ENCODE data around the gene LMX1B.

LMX1B gene

DNA sequence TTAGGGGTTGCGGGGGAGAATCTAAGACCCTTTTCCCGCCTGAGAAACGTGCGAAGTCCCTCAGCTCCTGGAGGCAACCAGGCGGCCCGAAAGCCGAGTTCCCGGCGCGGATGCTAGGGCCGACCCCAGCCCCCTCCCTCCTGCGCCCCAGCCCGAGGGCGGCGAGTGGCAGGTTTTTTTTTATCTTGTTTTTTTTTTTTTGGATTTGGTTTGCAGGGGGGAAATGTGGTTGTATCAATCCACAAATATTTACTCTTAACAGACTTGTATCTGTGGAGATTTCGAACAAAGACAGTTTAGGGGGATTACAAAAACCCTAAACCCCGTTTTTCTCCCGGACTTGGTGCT, 10.7 kb downstream of the LMX1B start:
- Histone ChIP-seq H3K4me3 (no peak overlapping the region), H3K9me3 (ENCODE audit: low read depth, low read length) (no peaks in the 10 kb centered on the region), H3K9ac (ENCODE audit: insufficient read length) (no peak overlapping the region), H3K27ac (no peak overlapping the region), H3K36me3 (ENCODE audit: insufficient read depth, low read length) (no peaks in the 10 kb centered on the region)
- no peak for TF ChIP-seq FOXP2 (optimal IDR thresholded peaks at IDR 0.05; ENCODE audit: control extremely low read depth, extremely low read length, insufficient read depth)
- no peak for TF ChIP-seq POLR2AphosphoS5 (IDR thresholded peaks at IDR 0.05; ENCODE audit: borderline replicate concordance, low read depth, low read length)
- TF ChIP-seq EZH2 (IDR thresholded peaks at IDR 0.05): no peak
- no peak for DNase-seq (ENCODE audit: low read depth, low spot score)

- Histone ChIP-seq H3K9ac (ENCODE audit: insufficient read length) (no peak overlapping the region), H3K27ac (no peak overlapping the region), H3K4me3 (no peak overlapping the region), H3K36me3 (ENCODE audit: insufficient read depth, low read length) (no peaks in the 10 kb centered on the region), H3K9me3 (ENCODE audit: low read depth, low read length) (no peaks in the 10 kb centered on the region)
- DNase-seq (ENCODE audit: low read depth, low spot score): no peak
- TF ChIP-seq FOXP2 (optimal IDR thresholded peaks at IDR 0.05; ENCODE audit: control extremely low read depth, extremely low read length, insufficient read depth) (no peak), POLR2AphosphoS5 (IDR thresholded peaks at IDR 0.05; ENCODE audit: borderline replicate concordance, low read depth, low read length) (no peak), EZH2 (IDR thresholded peaks at IDR 0.05) (no peak)
Observed at GRCh38 chr9:126624912-126625311, 11.2 kb downstream of the LMX1B start.

DNA sequence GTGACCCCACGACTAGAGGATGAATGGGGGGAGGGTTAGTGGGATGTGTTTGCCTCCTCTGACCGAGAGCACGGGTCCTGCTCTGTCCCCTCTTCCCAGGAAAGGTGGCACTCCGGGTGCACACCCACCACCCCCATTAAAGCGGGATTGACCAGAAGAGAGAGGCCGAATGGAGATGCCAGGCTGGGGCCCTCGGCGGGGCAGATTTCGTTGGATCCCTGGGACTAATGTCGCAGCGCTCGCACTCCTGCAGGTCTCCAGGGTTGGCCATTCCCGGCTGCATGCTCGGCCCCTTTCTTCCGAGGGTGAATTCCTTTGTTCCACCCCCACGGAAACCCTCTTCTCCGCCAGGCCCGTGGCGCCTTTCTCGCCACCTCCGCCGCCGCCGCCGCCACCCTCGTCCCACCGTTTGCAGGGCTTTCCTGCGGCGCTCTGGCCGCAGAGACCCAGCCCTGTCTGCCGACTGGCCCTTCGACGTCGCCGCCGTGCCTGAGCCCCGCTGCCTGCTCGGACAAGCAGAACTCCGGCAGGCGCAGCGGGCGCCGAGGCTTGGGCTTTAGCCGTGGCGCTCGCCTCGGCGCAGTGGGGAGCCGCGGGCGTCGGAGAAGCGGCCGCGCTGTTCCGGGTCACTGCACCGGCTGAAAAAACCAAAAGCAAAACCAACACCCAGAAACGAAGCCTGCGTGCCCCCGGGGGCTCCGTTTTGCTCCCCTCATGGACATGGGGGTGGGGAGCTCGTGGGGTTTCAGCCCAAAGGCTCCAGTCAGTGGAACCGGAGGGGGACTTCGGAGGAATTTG, 11.8 kb downstream of the LMX1B start:
- DNase-seq (ENCODE audit: low read depth, low spot score): no peak
- Histone ChIP-seq H3K9ac (ENCODE audit: insufficient read length) (no peak overlapping the region), H3K27ac (no peak overlapping the region), H3K4me3 (0 out of 2 replicates have a peak overlapping the region, but pooled peaks have one; percentile 38), H3K9me3 (ENCODE audit: low read depth, low read length) (no peaks in the 10 kb centered on the region), H3K36me3 (ENCODE audit: insufficient read depth, low read length) (no peaks in the 10 kb centered on the region)
- TF ChIP-seq EZH2 (IDR thresholded peaks at IDR 0.05) (no peak), POLR2AphosphoS5 (IDR thresholded peaks at IDR 0.05; ENCODE audit: borderline replicate concordance, low read depth, low read length) (no peak)

GRCh38 chr9:126626127-126626925, 12.6 kb downstream of the LMX1B start:
- 0 out of 2 replicates have a peak overlapping the region, but pooled peaks have one; percentile 38 for H3K4me3 ChIP-seq
- H3K9ac ChIP-seq (ENCODE audit: insufficient read length): no peak overlapping the region
- H3K27ac ChIP-seq: no peak overlapping the region
- no peaks in the 10 kb centered on the region for H3K9me3 ChIP-seq (ENCODE audit: low read depth, low read length)
- DNase-seq (ENCODE audit: low read depth, low spot score): no peak
- H3K36me3 ChIP-seq (ENCODE audit: insufficient read depth, low read length): no peaks in the 10 kb centered on the region
- TF ChIP-seq EZH2 (IDR thresholded peaks at IDR 0.05) (no peak), POLR2AphosphoS5 (IDR thresholded peaks at IDR 0.05; ENCODE audit: borderline replicate concordance, low read depth, low read length) (no peak), FOXP2 (optimal IDR thresholded peaks at IDR 0.05; ENCODE audit: control extremely low read depth, extremely low read length, insufficient read depth) (no peak)

- Histone ChIP-seq H3K4me3 (no peak overlapping the region), H3K36me3 (ENCODE audit: insufficient read depth, low read length) (no peaks in the 10 kb centered on the region), H3K9ac (ENCODE audit: insufficient read length) (no peak overlapping the region), H3K27ac (no peak overlapping the region), H3K9me3 (ENCODE audit: low read depth, low read length) (no peaks in the 10 kb centered on the region)
- DNase-seq (ENCODE audit: low read depth, low spot score): no peak
- TF ChIP-seq POLR2AphosphoS5 (IDR thresholded peaks at IDR 0.05; ENCODE audit: borderline replicate concordance, low read depth, low read length) (no peak), FOXP2 (optimal IDR thresholded peaks at IDR 0.05; ENCODE audit: control extremely low read depth, extremely low read length, insufficient read depth) (no peak), EZH2 (IDR thresholded peaks at IDR 0.05) (no peak)
Observed at GRCh38 chr9:126626926-126627233, 13.2 kb downstream of the LMX1B start.

- Histone ChIP-seq H3K9ac (ENCODE audit: insufficient read length) (no peak overlapping the region), H3K27ac (no peak overlapping the region), H3K36me3 (ENCODE audit: insufficient read depth, low read length) (no peaks in the 10 kb centered on the region), H3K4me3 (no peak overlapping the region), H3K9me3 (ENCODE audit: low read depth, low read length) (no peaks in the 10 kb centered on the region)
- no peak for DNase-seq (ENCODE audit: low read depth, low spot score)
- TF ChIP-seq FOXP2 (optimal IDR thresholded peaks at IDR 0.05; ENCODE audit: control extremely low read depth, extremely low read length, insufficient read depth) (no peak), POLR2AphosphoS5 (IDR thresholded peaks at IDR 0.05; ENCODE audit: borderline replicate concordance, low read depth, low read length) (no peak), EZH2 (IDR thresholded peaks at IDR 0.05) (no peak)
Observed at GRCh38 chr9:126628146-126628545, 14.4 kb downstream of the LMX1B start.

- DNase-seq (ENCODE audit: low read depth, low spot score): no peak
- H3K36me3 ChIP-seq (ENCODE audit: insufficient read depth, low read length): no peaks in the 10 kb centered on the region
- no peak for TF ChIP-seq POLR2AphosphoS5 (IDR thresholded peaks at IDR 0.05; ENCODE audit: borderline replicate concordance, low read depth, low read length)
- TF ChIP-seq EZH2 (IDR thresholded peaks at IDR 0.05): no peak
- TF ChIP-seq FOXP2 (optimal IDR thresholded peaks at IDR 0.05; ENCODE audit: control extremely low read depth, extremely low read length, insufficient read depth): no peak
Observed at GRCh38 chr9:126628969-126629674, 15.4 kb downstream of the LMX1B start.

More at GRCh38 chr9:126628969-126629674, 15.4 kb downstream of the LMX1B start:
- no peak overlapping the region for H3K4me3 ChIP-seq
- H3K9ac ChIP-seq (ENCODE audit: insufficient read length): no peak overlapping the region
- H3K27ac ChIP-seq: no peak overlapping the region
- H3K9me3 ChIP-seq (ENCODE audit: low read depth, low read length): no peaks in the 10 kb centered on the region

Measured in SK-N-MC (cell line).